Right lobe of liver (tissue), 6 donors: ENCODE measurements around the gene GAB1. TPM values are rescaled to one million over a fixed set of nuclear protein-coding genes. Genes with fewer than 3 reads are reported as not detected.

Experiments used
- ATAC-seq, 4 donors: fragments of 200-7000 bp; cut with Tn5 transposase; one replicate each; pipeline ENCODE4 v1.9.1; 2020; ENCODE audit warnings: mild to moderate bottlenecking in 4 of 4, moderate library complexity in 4 of 4
- DNase-seq, 3 donors: peaks; one replicate each; pipeline ENCODE4 v3.0.0-alpha.2; 2020
- H3K27ac ChIP-seq, 3 donors: fragments of 200-600 bp; one replicate each; pipeline ENCODE4 v1.8.0; 2022
- H3K27me3 ChIP-seq, 2 donors: fragments of 200-600 bp; one replicate each; pipeline ENCODE4 v1.8.0; 2022
- H3K36me3 ChIP-seq, 4 donors: fragments of 200-600 bp; sonication (generic) in 1 of 4; one replicate each; pipeline versions ENCODE4 v1.5.1 to v1.8.0; 2017 to 2022; ENCODE audit warnings: control low read depth in 1 of 4
- H3K4me1 ChIP-seq, 4 donors: fragments of 200-600 bp; sonication (generic) in 1 of 4; one replicate each; pipeline versions ENCODE4 v1.5.1 to v1.8.0; 2017 to 2022; ENCODE audit warnings: control low read depth in 1 of 4
- H3K4me3 ChIP-seq, 3 donors: fragments of 200-600 bp; one replicate each; pipeline ENCODE4 v1.8.0; 2022
- H3K9me3 ChIP-seq, 4 donors: fragments of 200-600 bp; sonication (generic) in 1 of 4; one replicate each; pipeline versions ENCODE4 v1.5.1 to v1.8.0; 2017 to 2022; ENCODE audit warnings: control low read depth in 1 of 4
- CTCF ChIP-seq, 4 donors: fragments of 200-600 bp in 3 of 4; fragments of 450-650 bp in 1 of 4; IDR thresholded peaks; one replicate each; pipeline versions ENCODE4 v1.5.1 to v1.8.0; 2016 to 2022; ENCODE audit warnings: antibody characterized with exemption in 4 of 4, mild to moderate bottlenecking in 2 of 4
- POLR2A ChIP-seq: fragments of 450-650 bp; IDR thresholded peaks from one replicate; pipeline ENCODE4 v1.6.1; 2017; ENCODE audit warnings: antibody characterized with exemption, mild to moderate bottlenecking
- WGBS: methylation state at CpG from one replicate; pipeline ENCODE4 v1.1.6; 2018; ENCODE audit warnings: low coverage, low lambda C conversion rate; ENCODE audit not compliant: insufficient coverage; ENCODE audit errors: missing lambda C conversion rate; 5-methylcytosine and 5-hydroxymethylcytosine counted together
- intact Hi-C, 2 donors: fragments of 100-400 bp; cut with DNase I; formaldehyde crosslinking; loops; one replicate each; pipeline versions ENCODE4 v1.11.2 to v1.14.1; 2022
- total RNA-seq, 6 experiments: library from RNA; depleted of rRNA in 2 of 6; stranded (reverse); fragments of >200 nt in 2 of 6; fragmentation: NEBNext Ultra II Directional in 3 of 6; extraction: Animal tissue kit (Norgen Biotek cat#: 25700) in 3 of 6; gene quantifications; one replicate each; pipeline versions ENCODE4 v1.1.0 to v1.2.4, GENCODE V29; 2016 to 2023
- donor health status: DM: no; HTN: yes; CAD: no.
- donor health status: DM: no; HTN: no; CAD: no.
- donor health status: DM: no; HTN: no; CAD: no.
- donor health status: DM: no; HTN: yes; CAD: no.
- donor health status: DM: no; HTN: yes; CAD: no.

GAB1 gene
- total RNA-seq, 6 experiments from 2014 or later, result 7.0 to 13.0 (median 9.7) TPM

- WGBS, result 35% methylated on average over 3 of the region's 3 CpGs
- intact Hi-C loops, result no loop called here
- no peak for DNase-seq
- no peaks in the 10 kb centered on the region for H3K36me3 ChIP-seq
- no peaks in the 10 kb centered on the region for H3K4me1 ChIP-seq
- H3K27me3 ChIP-seq, result no peaks in the 10 kb centered on the region
- peak; percentile 51 to 67 (median 58) for ATAC-seq
- no peak overlapping the region for H3K4me3 ChIP-seq
- H3K27ac ChIP-seq, result no peak overlapping the region
- TF ChIP-seq POLR2A, result no peak
- no peak for TF ChIP-seq CTCF (IDR thresholded peaks at IDR 0.05)
- H3K9me3 ChIP-seq, result no peaks in the 10 kb centered on the region
Observed at GRCh38 chr4:143369552-143369951, 32.9 kb downstream of the GAB1 start.

GRCh38 chr4:143372093-143372915, 35.6 kb downstream of the GAB1 start:
- Histone ChIP-seq H3K9me3 (no peaks in the 10 kb centered on the region), H3K4me3 (no peak overlapping the region), H3K27ac (no peak overlapping the region), H3K4me1 (peaks cover 0 to 10% (median 4%) of the 10 kb centered on the region in 4 donors), H3K27me3 (no peaks in the 10 kb centered on the region), H3K36me3 (no peaks in the 10 kb centered on the region)
- no peak for DNase-seq
- no peak for ATAC-seq
- no peak for TF ChIP-seq CTCF (IDR thresholded peaks at IDR 0.05)
- no peak for TF ChIP-seq POLR2A
- 67% methylated on average over 1 of the region's 1 CpG for WGBS
- intact Hi-C loops, result no loop called here

- H3K36me3 ChIP-seq, result no peaks in the 10 kb centered on the region
- peaks cover 0 to 23% (median 5%) of the 10 kb centered on the region in 4 donors for H3K4me1 ChIP-seq
- 69% methylated on average over 3 of the region's 3 CpGs for whole genome bisulfite sequencing
- ATAC-seq (no peak), DNase-seq (no peak)
- H3K9me3 ChIP-seq, result no peaks in the 10 kb centered on the region
- intact Hi-C loops, result no loop called here
- H3K27ac ChIP-seq, result no peak overlapping the region
- no peak overlapping the region for H3K4me3 ChIP-seq
- TF ChIP-seq POLR2A (no peak), CTCF (IDR thresholded peaks at IDR 0.05) (no peak)
- H3K27me3 ChIP-seq, result no peaks in the 10 kb centered on the region
Observed at GRCh38 chr4:143374255-143374654, 37.6 kb downstream of the GAB1 start.

- no peak overlapping the region for H3K27ac ChIP-seq
- WGBS, result 0% methylated on average over 1 of the region's 6 CpGs
- TF ChIP-seq POLR2A (no peak), CTCF (IDR thresholded peaks at IDR 0.05) (no peak)
- H3K9me3 ChIP-seq, result no peaks in the 10 kb centered on the region
- ATAC-seq, result no peak
- no peak for DNase-seq
- H3K4me3 ChIP-seq, result no peak overlapping the region
- no peaks in the 10 kb centered on the region for H3K27me3 ChIP-seq
- no peaks in the 10 kb centered on the region for H3K36me3 ChIP-seq
- intact Hi-C loops, result no loop called here
- peaks cover 0 to 23% (median 8%) of the 10 kb centered on the region in 4 donors for H3K4me1 ChIP-seq
Observed at GRCh38 chr4:143374771-143375170, 38.1 kb downstream of the GAB1 start.
